Natural killer cell (primary cell): ENCODE results near the gene GGT6. TPM values are rescaled to one million over a fixed set of nuclear protein-coding genes. Genes with fewer than 3 reads are reported as not detected.

Experiments
- ATAC-seq, 3 donors: fragments of 150-1000 bp in 2 of 3; fragments of 200-7000 bp in 1 of 3; cut with Tn5 transposase; 1 replicate in 1 of 3; 2 replicates in 2 of 3; pipeline ENCODE4 v1.10.0; 2021; ENCODE audit warnings: mild to moderate bottlenecking in 2 of 3, moderate library complexity in 2 of 3
- DNase-seq, 2 donors: peaks; one replicate each; pipeline versions ENCODE4 v3.0.0 to v3.0.0-alpha.2; 2013 to 2021; ENCODE audit warnings: mixed read lengths in 1 of 2
- H3K27ac ChIP-seq: one replicate; pipeline ENCODE4 v1.5.1; 2013; ENCODE audit warnings: mild to moderate bottlenecking, low read length
- H3K27me3 ChIP-seq: one replicate; pipeline ENCODE4 v1.6.1; 2013; ENCODE audit warnings: low read length; ENCODE audit not compliant: control insufficient read depth, insufficient read depth
- H3K36me3 ChIP-seq: one replicate; pipeline ENCODE4 v1.6.1; 2013; ENCODE audit warnings: low read length; ENCODE audit not compliant: control insufficient read depth, insufficient read depth
- H3K4me1 ChIP-seq: one replicate; pipeline ENCODE4 v1.6.1; 2013; ENCODE audit warnings: low read length; ENCODE audit not compliant: control insufficient read depth, insufficient read depth
- H3K4me3 ChIP-seq: one replicate; pipeline ENCODE4 v1.5.1; 2013; ENCODE audit warnings: low read length
- H3K9me3 ChIP-seq: one replicate; pipeline ENCODE4 v1.6.1; 2013; ENCODE audit warnings: low read length; ENCODE audit not compliant: control insufficient read depth, insufficient read depth
- H3K27ac Mint-ChIP-seq, 2 donors: one replicate each; pipeline ENCODE4 v1.8.0; 2022; ENCODE audit warnings: mild to moderate bottlenecking in 2 of 2, mixed read lengths in 2 of 2, moderate library complexity in 1 of 2
- H3K27me3 Mint-ChIP-seq, 2 donors: one replicate each; pipeline ENCODE4 v1.8.0; 2022; ENCODE audit warnings: low read depth in 2 of 2, mixed read lengths in 2 of 2
- H3K36me3 Mint-ChIP-seq: one replicate; pipeline ENCODE4 v1.8.0; 2022; ENCODE audit warnings: mixed read lengths
- H3K4me1 Mint-ChIP-seq, 2 donors: one replicate each; pipeline ENCODE4 v1.8.0; 2022; ENCODE audit warnings: mixed read lengths in 2 of 2
- H3K4me3 Mint-ChIP-seq: one replicate; pipeline ENCODE4 v1.8.0; 2022; ENCODE audit warnings: mild to moderate bottlenecking, moderate library complexity, mixed read lengths
- H3K9me3 Mint-ChIP-seq, 2 donors: one replicate each; pipeline ENCODE4 v1.8.0; 2022; ENCODE audit warnings: mixed read lengths in 2 of 2
- CTCF ChIP-seq: fragments of 200-600 bp; IDR thresholded peaks from one replicate; pipeline ENCODE4 v1.8.0; 2022; ENCODE audit warnings: antibody characterized with exemption
- WGBS: methylation state at CpG from one replicate; pipeline ENCODE4 v1.1.7; 2013; ENCODE audit warnings: missing lambda C conversion rate; ENCODE audit not compliant: insufficient coverage; 5-methylcytosine and 5-hydroxymethylcytosine counted together
- intact Hi-C: fragments of 100-400 bp; cut with micrococcal nuclease; formaldehyde crosslinking; loops from one replicate; pipeline ENCODE4 v1.14.2; 2022
- total RNA-seq, 4 donors: library from RNA; stranded (reverse); fragments of 120-200 nt in 1 of 4; gene quantifications; one replicate each; pipeline versions ENCODE4 v1.2.3 to v1.2.4, GENCODE V29; 2013 to 2022

Gene GGT6
- total RNA-seq, 3 donors from 2014 or later (not counting 1 experiment from before 2014, with no cell fraction given): not detected

GRCh38 chr17:4572131-4572530 lies 11.8 kb upstream of the GGT6 start:
- no peak overlapping the region for H3K4me3 Mint-ChIP-seq
- H3K4me1 Mint-ChIP-seq: no peaks in the 10 kb centered on the region
- Histone ChIP-seq H3K4me1 (no peaks in the 10 kb centered on the region), H3K27ac (no peak overlapping the region), H3K4me3 (no peak overlapping the region), H3K36me3 (no peaks in the 10 kb centered on the region), H3K27me3 (no peaks in the 10 kb centered on the region), H3K9me3 (no peaks in the 10 kb centered on the region)
- no peaks in the 10 kb centered on the region for H3K9me3 Mint-ChIP-seq
- H3K27me3 Mint-ChIP-seq: no peaks in the 10 kb centered on the region
- no peaks in the 10 kb centered on the region for H3K36me3 Mint-ChIP-seq
- no peak overlapping the region for H3K27ac Mint-ChIP-seq
- WGBS: 91% methylated on average over 8 of the region's 9 CpGs
- ATAC-seq: no peak
- intact Hi-C loops: no loop called here
- TF ChIP-seq CTCF: no peak
- DNase-seq: no peak

- intact Hi-C loops: loop anchor here (5.0 kb wide), 1 partner anchor 318 kb away; no protein-coding TSS in a partner anchor
- no peak overlapping the region for H3K4me3 ChIP-seq
- no peak overlapping the region for H3K4me3 Mint-ChIP-seq
- H3K27me3 ChIP-seq: no peaks in the 10 kb centered on the region
- peaks cover 10 to 11% of the 10 kb centered on the region in 2 donors for H3K4me1 Mint-ChIP-seq
- H3K9me3 Mint-ChIP-seq: no peaks in the 10 kb centered on the region
- H3K4me1 ChIP-seq: peaks cover 5% of the 10 kb centered on the region
- H3K27ac Mint-ChIP-seq: no peak overlapping the region
- DNase-seq (no peak), ATAC-seq (no peak)
- no peak overlapping the region for H3K27ac ChIP-seq
- no peaks in the 10 kb centered on the region for H3K9me3 ChIP-seq
- no peaks in the 10 kb centered on the region for H3K36me3 Mint-ChIP-seq
- H3K27me3 Mint-ChIP-seq: peaks cover 0 to 7% of the 10 kb centered on the region in 2 donors
- WGBS: no CpG with 5 or more reads among the region's 1 CpG
- H3K36me3 ChIP-seq: no peaks in the 10 kb centered on the region
- TF ChIP-seq CTCF: no peak
Measured at GRCh38 chr17:4569591-4569990, 9.2 kb upstream of the GGT6 start.

- Histone ChIP-seq H3K9me3 (no peaks in the 10 kb centered on the region), H3K4me3 (no peak overlapping the region), H3K4me1 (peaks cover 5% of the 10 kb centered on the region), H3K27me3 (no peaks in the 10 kb centered on the region), H3K36me3 (no peaks in the 10 kb centered on the region), H3K27ac (no peak overlapping the region)
- Mint-ChIP-seq H3K27me3 (peaks cover 0 to 7% of the 10 kb centered on the region in 2 donors), H3K4me1 (peaks cover 10 to 20% of the 10 kb centered on the region in 2 donors), H3K36me3 (no peaks in the 10 kb centered on the region), H3K4me3 (no peak overlapping the region), H3K27ac (no peak overlapping the region), H3K9me3 (no peaks in the 10 kb centered on the region)
- peak in 2 of 3 donors; percentile 52 to 69 for ATAC-seq
- TF ChIP-seq CTCF: peak; percentile 48
- intact Hi-C loops: loop anchor here (5.0 kb wide), 1 partner anchor 321 kb away; no protein-coding TSS in a partner anchor
- WGBS: 49% methylated on average over 5 of the region's 5 CpGs
- DNase-seq: peak in 1 of 2 donors; percentile 68
Measured at GRCh38 chr17:4566785-4567184, 6.4 kb upstream of the GGT6 start.
